Fibroblast of skin of back (primary cell): Measurements from ENCODE around the gene DIPK2B. TPM values are rescaled to one million over a fixed set of nuclear protein-coding genes. Genes with fewer than 3 reads are reported as not detected.

ENCODE experiments used
- DNase-seq: peaks from one replicate; pipeline ENCODE4 v3.0.0-alpha.2; 2013
- polyA plus RNA-seq, 2 experiments: library from polyadenylated mRNA; unstranded; fragments of 120-200 nt; gene quantifications; one replicate each; pipeline ENCODE4 v1.2.1, GENCODE V29; 2013; ENCODE audit not compliant: insufficient read length in 2 of 2

Gene DIPK2B, protein sequence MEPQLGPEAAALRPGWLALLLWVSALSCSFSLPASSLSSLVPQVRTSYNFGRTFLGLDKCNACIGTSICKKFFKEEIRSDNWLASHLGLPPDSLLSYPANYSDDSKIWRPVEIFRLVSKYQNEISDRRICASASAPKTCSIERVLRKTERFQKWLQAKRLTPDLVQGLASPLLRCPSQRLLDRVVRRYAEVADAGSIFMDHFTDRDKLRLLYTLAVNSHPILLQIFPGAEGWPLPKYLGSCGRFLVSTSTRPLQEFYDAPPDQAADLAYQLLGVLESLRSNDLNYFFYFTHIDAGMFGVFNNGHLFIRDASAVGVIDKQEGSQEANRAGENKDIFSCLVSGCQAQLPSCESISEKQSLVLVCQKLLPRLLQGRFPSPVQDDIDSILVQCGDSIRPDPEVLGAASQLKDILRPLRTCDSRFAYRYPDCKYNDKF
- 0.05 TPM for polyA plus RNA-seq (2013, experiment 1 of 2; ENCODE audit: insufficient read length)
- polyA plus RNA-seq (2013, experiment 2 of 2; ENCODE audit: insufficient read length), result 0.02 TPM

DNA sequence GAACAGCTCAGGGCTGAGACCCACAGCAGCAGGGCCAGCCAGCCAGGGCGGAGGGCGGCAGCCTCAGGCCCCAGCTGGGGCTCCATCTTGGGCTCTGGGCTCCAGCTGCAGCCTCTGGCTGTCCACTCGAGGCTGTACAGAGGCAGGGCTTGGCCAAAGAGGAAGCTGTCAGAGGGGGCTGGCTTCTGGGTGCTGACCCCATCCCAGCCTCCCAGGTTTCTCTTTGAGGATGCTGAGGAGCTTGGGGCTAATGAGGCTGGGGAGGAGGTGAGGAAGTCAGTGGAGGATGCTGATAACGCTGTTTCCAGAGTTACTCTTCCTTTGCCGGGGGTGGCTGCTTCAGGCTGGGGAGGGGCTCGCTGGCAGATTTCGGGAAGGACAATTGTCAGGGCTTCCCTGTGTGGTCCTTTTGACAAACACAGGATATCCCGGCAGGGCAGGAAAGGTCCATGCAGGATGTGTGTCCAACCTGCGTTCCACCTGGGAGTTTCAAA, at the start of gene DIPK2B:
TSS of gene DIPK2B (minus strand) at position 136 of the 494 bp plus-strand sequence. CDS start at position 86, 50 bp downstream.
- DNase-seq, result no peak

DNA sequence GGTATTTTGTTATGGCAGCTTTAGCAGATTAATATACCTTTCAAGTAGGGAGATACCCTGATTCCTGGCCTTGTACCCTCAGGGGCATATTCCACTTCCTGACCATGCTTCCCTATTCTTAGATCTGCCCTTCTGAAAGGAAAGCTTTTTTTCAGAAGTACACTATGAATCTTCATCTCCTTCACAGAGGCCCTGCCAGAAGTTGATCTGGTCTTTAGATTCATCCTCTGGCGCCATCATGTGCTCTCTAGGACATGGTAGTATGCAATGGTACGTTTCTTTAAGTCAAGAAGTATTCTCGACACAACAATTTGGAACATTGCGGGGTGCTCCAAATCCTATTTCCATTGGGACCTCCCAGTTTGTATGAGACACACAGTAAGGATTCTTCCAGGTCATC, 39.6 kb upstream of the DIPK2B start:
- DNase-seq, result no peak

DNA sequence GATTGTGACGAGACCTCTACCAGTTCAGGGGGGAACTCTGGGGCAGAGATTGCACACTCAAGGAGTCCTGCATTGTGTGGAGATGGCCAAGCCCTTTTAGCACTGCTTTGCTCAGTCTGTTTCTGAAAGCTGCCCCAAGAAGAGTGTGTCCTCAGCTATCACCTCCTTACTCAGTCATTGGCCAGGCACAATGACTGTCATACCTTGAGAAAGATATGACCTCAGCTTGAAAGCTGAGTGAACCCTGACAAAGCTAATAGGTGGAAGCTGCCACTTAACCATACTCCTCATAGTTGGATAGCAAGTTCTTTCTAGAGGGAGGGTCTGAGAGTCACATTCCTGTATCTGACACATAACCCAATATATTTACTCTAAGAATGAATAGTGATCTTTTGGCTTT, 37.8 kb upstream of the DIPK2B start:
- DNase-seq, result no peak

DNA sequence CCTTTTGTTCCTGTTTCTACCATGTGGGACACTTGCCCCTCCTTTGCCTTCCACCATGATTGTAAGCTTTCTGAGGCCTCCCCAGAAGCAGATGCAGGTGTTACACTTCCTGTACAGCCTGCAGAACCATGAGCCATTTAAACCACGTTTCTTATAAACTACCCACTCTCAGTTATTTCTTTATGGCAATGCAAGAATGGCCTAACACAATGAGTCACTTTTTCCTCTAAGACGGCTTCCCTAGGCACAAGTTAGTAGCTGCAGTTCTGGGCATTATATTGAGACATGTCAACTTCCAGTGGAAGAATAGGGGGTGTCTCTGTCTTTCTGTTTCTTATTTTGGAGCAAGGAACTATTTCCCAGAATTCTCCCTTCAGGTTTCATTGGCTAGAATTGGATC, 32.9 kb upstream of the DIPK2B start:
- DNase-seq, result no peak

DNA sequence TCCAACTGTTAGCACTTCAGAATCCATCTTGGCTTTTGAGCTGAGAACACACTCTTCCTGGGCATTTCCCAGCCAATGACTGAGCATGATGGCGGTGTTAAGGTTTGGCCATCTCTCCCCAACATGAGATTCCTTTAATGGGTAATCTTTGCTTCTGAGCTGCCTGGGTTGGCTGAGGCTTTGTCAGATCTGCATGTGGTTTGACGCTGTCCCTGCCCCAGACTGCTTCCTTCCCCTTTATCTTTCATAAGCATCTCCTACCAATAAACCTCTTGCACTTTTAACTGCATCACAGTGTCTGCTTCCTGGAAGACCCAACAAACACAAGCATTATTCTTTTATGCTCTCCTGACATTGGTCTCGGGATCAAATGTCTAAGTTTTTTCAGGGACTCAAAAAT, 31.5 kb upstream of the DIPK2B start:
- DNase-seq, result no peak

DNA sequence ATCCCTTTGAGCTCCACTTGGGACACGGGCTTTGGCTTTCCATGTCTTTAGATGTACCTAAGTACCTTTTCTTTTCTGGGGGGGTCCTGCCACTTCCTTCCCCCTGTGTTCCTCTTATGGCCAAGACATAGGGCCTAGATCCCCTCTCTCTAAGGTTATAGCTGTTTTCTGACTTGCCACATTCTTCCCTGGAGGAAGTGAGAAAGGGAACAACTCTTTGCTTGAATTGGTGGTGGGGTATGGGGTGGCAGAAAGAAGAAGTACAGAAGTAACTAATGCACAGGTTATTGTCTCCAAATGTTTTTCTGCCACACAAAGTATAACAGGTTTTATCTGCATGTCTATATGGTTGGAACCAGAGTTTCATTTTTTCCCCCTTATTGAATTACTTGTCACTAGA, 29.7 kb upstream of the DIPK2B start:
- DNase-seq, result no peak

DNA sequence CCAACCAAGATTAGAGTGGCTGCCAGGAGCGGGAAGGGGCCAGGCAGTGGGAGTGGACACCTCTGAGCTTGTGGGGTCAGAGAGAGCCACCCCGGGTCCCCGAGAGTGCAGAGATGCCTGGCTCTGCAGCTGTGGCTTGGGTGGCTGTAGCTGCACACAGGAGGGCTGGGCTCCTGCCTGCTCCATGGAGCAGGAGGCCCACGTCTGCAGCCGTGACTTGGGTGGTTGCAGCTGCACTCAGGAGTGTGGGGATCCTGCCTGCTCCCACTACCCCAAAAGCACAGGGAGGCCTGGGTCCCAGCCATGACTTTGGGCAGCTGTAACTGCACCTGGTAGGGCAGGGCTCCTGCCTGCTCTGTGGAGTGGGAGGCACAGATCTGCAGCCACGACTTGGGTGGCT, 28.7 kb upstream of the DIPK2B start:
- DNase-seq, result no peak

DNA sequence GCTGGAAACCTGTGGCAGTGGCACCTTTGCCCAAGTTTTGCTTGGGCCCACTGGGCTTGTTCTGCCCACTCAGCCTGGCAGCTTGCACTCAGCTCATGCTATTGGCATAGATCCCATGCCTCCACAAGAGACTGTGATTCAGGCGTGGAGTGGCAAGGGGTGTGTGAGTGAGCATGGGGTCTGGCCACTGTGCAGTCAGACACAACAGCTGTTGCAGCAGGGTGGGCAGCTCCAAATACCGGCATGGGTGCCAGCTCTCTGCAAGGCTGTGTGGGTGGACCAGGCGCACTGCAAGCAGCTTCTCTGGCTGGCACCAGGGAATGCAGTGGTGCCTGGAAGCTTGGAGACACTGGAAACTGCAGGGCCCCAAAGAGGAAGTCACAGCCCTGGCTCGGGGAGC, 27.4 kb upstream of the DIPK2B start:
- DNase-seq, result no peak

DNA sequence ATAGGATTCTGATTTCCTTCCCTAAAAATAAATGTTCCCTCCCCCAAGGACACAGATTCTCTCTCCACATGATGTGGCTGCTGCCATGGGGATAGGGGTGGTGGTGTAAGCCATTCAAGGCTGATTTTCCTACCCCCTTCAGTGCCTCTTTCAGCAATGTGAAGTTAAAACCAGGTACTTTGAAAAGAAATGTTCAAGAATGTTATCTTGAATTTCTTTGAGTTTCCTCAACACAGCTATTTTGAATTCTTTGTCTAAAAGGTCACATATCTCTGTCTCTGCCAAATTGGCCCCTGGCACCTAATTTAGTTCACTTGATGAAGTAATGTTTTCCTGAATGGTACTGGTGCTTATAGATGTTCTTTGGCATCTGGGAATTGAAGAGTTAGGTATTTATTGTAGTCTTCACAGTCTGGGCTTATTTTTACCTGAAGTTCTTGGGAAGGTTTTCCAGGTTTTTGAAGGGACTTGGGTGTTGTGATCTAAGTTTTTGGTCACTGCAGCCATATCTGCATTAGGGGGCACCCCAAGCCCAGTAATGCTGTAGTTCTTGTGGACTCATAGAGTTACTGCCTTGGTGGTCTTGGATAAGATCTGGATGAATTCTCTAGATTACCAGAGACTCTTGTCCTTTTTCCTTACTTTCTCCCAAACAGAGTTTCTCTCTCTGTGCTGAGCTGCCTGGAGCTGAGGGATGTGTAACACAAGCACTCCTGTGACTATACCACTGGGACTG, 7.6 kb upstream of the DIPK2B start:
- no peak for DNase-seq

DNA sequence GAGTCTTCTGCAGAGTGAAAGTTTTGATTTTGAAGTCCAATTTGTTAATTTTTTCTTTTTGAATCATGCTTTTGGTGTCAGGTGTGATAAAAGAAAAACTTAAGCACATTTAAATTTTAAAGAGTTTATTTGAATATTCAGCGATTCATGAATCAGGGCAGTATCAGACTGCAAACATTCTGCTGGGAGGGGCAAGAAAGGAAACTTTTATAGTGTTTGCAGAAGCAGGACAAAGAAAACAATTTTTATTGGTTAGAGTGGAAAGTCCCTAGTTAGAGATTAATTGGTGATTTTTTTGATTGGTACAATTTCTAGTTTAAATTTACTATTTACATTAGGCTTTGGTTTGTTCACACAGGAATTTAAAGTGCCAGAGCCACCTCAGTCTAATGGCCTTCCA, 1.5 kb upstream of the DIPK2B start:
- DNase-seq, result no peak

DNA sequence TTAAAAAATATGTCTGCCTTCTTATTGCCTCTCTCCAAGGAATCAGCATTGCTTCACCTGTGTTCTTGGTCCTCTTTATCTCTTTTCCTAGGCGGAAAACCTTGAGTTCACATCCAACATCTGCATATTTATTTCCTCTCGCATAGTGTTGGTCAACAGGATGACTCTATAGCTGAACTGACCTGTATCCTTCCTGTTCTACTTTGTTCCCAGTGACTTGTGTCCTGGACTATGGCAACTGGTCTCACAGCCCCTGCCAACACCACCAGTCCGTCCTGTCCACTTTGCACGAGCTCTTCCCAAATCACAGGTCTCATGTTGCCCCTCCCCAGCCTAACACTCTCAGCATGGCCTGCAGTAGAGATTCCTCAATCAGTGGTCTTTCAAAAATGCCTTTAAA, 2.0 kb downstream of the DIPK2B start:
- DNase-seq, result no peak

DNA sequence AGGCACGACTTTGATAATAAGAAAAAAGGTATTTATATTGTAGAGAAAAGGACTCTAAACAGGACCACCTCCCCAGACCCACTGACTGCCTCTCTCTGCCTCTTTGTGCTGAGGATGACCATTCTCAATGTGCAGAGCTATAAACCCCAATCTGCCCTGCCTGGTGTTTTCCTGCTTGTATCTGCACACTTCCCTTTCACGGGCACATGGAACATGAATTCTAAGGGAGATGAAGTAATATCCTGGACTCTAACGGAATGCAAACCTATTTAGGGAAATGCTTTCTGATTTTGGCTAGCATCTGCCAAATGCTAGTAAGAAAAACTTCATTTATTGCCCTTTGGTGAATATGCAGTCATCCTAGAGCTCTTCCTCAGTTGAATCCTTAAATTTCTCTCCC, 2.4 kb downstream of the DIPK2B start:
- DNase-seq, result no peak

DNA sequence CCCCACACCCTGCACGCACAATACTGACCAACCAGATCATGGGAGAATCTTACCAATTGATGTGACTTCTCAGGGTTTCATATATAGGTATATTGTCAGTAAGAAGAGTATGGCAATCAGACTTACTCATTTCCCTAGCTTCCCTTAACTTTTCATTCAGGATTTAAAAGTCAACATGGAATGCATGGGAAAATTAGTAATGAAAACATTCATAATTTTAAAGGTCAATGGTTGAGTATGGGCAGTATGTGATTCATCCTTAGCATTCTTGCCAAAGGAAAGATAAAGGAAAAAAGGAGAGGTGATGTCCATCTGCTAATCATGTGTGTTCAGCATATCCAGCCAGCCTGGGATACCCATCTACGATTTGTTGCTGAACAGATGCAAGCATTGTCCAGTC, 4.0 kb downstream of the DIPK2B start:
- peak; percentile 58 for DNase-seq

DNA sequence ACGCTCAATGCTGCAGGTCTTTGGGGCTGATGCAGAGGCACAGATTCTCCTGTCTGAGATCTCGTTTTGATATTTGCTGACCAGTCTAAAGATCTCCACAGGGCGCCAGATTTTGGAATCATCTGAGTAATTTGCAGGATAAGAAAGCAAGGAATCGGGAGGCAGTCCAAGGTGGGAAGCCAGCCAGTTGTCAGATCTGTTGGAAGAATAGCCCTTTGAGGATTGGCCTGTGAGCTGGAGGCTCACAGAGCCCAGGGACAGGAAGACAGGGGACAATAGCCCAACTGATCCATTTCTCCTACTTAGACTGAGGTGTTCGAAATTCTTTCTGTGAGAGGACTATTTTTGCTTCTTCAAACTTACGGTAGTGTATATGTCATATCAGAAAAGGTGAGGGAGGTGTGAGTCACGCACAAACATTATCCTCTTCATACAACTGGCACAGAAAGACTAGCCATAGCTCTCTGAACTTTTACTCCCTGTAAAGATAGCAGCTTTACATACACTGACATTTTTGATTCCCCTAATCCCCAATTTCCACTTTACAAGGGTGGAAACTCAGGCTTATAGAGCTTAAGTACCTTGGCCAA, 8.8 kb downstream of the DIPK2B start:
- no peak for DNase-seq

DNA sequence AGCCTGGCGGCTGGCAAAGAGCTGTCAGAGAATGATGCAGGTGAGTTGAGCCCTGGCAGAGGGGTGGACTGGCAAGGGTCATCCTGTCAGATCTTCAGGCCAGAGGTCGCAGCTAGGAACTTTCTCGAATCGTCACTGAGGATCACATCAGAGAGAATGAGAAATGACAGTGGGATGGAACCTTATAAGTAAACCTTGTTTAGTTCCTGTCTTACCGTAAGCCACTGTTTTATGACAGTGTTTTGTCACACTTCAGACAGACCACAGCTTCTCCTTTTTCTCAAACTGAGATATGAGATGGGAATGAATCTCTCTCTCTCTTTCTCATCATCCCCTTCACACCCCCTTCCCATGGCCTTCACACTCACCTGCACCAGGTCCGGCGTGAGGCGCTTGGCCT, 9.3 kb downstream of the DIPK2B start:
- no peak for DNase-seq

DNA sequence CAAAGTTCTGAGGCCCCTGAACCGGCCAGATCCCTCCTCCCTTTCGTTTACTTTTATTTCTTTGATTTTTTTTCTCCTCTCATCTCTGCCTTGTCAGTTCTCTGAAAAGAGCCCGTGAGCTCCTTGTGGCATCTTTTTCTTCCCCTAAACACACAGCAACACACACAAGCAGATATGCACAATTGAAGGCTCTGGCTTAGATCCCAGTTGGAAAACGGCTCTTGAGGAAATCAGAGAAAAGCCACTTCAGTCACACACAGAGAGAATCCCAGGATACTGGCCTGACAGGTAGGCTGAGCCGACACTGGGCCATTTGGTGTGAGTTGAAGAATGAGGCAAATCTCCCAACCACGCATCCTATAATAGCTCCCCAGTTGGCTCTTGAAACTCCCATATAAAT, 12.9 kb downstream of the DIPK2B start:
- no peak for DNase-seq

DNA sequence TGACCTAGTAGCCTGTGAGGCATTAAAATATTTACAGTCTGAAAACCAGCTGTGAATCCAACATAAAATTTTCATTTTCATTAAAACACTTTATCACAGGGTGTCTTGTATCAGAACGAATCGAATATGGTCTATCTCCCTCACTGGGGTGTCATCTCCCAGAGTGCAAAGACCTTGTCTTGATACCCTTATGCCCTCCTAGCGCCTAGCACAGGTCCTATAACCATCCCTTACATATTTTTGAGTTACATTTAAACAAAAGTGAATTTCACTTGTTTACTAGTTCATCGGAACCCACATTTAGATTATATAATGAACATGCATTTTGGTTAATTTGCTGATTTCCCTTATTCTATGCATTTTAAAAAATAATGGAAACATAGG, 14.0 kb downstream of the DIPK2B start:
- no peak for DNase-seq

DNA sequence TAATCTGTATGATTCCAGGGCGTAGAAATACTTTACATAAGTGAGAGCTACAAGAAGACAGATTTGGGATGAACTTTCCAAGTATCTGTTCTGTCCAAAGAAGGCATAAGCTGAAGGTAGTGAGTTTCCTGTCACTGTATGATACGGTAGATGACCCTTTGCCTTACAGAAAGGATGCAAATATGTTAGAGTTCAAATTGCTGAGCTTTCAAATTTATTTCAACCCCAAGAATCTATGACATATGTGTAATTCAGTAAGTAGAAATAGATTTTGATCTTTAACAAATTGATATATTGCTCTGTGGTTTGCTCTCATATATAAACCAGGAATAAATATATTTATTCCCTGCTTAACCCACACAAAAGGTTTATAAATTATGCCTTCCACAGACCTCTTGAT, 16.5 kb downstream of the DIPK2B start:
- DNase-seq, result no peak

DNA sequence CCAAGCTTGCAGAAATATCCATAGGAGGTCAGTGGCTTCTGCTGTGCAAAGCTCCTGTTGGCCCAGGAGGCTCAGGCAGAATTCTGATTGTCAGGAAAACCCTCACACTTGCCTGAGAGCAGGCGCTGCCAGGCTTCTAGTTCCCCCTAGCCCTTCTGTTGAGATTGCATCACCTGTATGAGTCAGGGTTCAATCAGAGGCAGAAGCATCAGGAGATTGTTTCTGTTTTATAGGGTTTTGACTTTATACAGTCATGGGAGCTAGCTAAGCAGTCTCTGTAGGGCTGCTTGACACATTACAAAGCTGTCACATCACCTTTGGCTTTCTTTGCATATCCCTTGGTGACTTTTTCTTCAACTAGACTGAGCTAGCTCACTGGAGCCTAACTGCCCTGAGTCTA, 27.8 kb downstream of the DIPK2B start:
- DNase-seq, result peak; percentile 15

DNA sequence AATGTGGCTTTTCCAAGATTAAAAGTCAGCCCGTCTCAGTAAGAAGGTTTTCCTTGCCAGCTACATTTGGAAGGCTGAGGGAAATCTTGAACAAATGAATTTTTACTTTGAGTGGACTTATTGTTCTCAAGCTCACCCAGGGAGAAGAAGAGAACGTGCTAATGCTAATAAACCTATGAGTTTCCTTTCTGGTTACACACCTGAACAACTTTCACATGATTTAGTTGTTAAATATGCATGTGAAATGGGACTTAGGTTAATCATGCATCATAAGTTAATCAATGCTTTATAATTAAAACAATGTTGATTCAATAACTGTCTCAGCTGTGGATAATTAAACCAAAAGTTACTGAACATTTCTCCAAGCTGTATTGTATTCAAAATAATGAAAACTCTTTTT, 33.9 kb downstream of the DIPK2B start:
- DNase-seq, result no peak

DNA sequence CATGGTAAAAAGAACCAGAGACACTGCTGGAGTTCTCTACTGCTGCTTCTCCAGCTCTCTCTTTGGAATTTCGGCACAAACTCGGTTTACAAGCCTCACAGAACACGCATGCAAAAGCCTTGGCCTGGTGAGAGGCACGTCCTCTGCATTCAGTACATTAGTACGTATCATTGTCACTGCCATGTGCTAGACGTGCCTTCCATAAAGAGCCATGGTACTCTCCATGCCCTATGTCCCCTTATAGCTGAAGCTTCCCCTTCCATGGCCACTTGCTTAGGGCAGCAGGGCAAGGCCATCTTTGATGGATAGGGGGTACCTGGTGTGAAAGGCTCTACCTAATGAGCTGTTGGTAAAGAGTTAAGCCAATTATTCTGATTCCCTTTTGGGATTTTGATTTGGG, 35.0 kb downstream of the DIPK2B start:
- no peak for DNase-seq

DNA sequence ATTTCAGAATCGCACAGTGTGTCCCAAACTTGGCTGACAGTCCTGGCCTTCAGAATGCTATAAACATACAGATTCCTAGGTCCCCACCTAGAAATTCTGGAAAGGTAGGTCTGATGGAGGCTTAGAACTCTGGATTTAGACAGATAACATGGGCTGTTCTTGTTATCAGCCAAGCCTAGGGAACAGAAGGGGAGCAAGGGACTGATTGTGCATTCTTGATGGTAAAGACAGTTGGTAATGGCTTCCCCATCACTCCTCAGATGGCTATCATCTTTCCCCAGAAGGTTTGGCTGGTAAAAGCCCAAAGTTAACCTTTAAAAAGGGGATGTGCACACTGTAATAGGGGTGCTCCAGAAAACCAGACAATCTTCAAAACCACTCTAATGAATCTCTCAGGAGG, 35.7 kb downstream of the DIPK2B start:
- DNase-seq, result no peak

DNA sequence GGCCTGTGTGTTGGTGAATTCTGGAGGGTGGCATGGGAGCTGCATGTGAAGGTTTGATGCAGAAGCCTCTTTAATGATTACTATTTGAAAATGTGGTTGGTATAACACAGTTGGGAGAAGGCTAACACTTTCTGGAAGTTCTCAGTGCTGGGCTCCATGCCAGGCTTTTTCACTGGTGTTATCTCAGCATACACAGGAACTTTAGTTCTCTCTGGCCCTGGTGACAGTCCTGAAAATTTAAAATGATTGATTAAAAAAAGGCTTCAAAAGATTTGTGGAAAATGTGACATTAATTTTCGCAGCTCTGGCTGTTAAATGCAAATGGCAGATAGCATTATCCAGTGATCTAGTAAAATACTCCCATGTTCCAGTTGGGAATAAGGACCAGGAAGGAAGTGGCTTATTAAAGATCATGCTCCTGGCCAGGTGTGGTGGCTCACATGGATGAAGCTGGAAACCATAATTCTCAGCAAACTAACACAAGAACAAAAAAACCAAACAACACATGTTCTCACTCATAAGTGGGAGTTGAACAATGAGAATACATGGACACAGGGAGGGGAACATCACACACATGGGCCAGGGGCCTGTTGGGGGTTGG, 36.6 kb downstream of the DIPK2B start:
- no peak for DNase-seq
